Peyer's patch (tissue), 4 donors: ENCODE measurements around the gene SNORC. TPM values are rescaled to one million over a fixed set of nuclear protein-coding genes. Genes with fewer than 3 reads are reported as not detected.

Experiments
- DNase-seq, 3 donors: peaks; one replicate each; pipeline ENCODE4 v3.0.0-alpha.2; 2017 to 2019
- H3K27ac ChIP-seq, 4 donors: fragments of 200-600 bp; sonication (generic); one replicate each; pipeline ENCODE4 v1.5.1; 2016 to 2019
- H3K27me3 ChIP-seq, 2 donors: fragments of 200-600 bp; sonication (generic); one replicate each; pipeline ENCODE4 v1.5.1; 2019
- H3K36me3 ChIP-seq, 3 donors: fragments of 200-600 bp; sonication (generic); one replicate each; pipeline ENCODE4 v1.5.1; 2016 to 2019
- H3K4me1 ChIP-seq, 4 donors: fragments of 200-600 bp; sonication (generic); one replicate each; pipeline ENCODE4 v1.5.1; 2016 to 2019
- H3K4me3 ChIP-seq, 4 donors: fragments of 200-600 bp; sonication (generic); 1 replicate in 3 of 4; 2 replicates in 1 of 4; pipeline ENCODE4 v1.5.1; 2016 to 2019; ENCODE audit warnings: mild to moderate bottlenecking in 1 of 4
- H3K9me3 ChIP-seq, 4 donors: fragments of 200-600 bp; sonication (generic); one replicate each; pipeline ENCODE4 v1.5.1; 2016 to 2019; ENCODE audit warnings: mild to moderate bottlenecking in 1 of 4
- POLR2A ChIP-seq, 2 donors: fragments of 450-650 bp; IDR thresholded peaks; one replicate each; pipeline ENCODE4 v1.5.1; 2017; ENCODE audit warnings: antibody characterized with exemption in 2 of 2, mild to moderate bottlenecking in 2 of 2, moderate library complexity in 2 of 2
- total RNA-seq, 4 donors: library from RNA; depleted of rRNA; stranded (reverse); fragments of >200 nt; gene quantifications; one replicate each; pipeline ENCODE4 v1.1.0, GENCODE V29; 2016
- TF ChIP-seq, protein P1 (sequence below), 6 experiments: fragments of 450-650 bp in 4 of 6; fragments of 200-600 bp in 2 of 6; sonication (generic) in 1 of 6; IDR thresholded peaks; one replicate each; pipeline ENCODE4 v1.5.1; 2017 to 2019; ENCODE audit warnings: antibody characterized with exemption in 6 of 6, mild to moderate bottlenecking in 3 of 6, moderate library complexity in 1 of 6

Gene SNORC
- total RNA-seq, 4 donors from 2014 or later, result 3.5 to 9.7 (median 7.3) TPM

DNA sequence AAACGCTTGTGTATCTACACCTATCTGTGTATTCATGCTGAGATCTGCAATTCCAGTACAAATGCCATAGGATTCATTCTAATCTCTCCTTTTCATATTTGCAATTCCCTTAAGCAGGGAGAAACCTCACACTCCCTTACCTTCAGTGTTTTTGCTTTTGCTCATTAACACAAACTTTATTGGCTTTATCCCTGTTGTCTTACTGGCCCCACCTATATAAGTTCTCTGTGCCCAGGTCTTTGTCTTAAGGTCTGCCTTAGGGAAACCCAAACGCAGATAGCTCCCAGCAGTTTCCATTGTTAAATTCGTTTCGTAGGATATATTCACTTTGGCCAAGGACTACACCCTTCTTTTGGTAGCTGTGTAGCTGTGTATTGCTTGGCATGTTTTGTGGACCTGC lies 4.0 kb upstream of the SNORC start:
- Histone ChIP-seq H3K27ac (no peak overlapping the region), H3K4me1 (no peaks in the 10 kb centered on the region), H3K4me3 (no peak overlapping the region), H3K9me3 (no peaks in the 10 kb centered on the region), H3K36me3 (peaks cover 0 to 3% (median 0%) of the 10 kb centered on the region in 3 donors), H3K27me3 (no peaks in the 10 kb centered on the region)
- DNase-seq, result no peak
- TF ChIP-seq, protein P1, sequence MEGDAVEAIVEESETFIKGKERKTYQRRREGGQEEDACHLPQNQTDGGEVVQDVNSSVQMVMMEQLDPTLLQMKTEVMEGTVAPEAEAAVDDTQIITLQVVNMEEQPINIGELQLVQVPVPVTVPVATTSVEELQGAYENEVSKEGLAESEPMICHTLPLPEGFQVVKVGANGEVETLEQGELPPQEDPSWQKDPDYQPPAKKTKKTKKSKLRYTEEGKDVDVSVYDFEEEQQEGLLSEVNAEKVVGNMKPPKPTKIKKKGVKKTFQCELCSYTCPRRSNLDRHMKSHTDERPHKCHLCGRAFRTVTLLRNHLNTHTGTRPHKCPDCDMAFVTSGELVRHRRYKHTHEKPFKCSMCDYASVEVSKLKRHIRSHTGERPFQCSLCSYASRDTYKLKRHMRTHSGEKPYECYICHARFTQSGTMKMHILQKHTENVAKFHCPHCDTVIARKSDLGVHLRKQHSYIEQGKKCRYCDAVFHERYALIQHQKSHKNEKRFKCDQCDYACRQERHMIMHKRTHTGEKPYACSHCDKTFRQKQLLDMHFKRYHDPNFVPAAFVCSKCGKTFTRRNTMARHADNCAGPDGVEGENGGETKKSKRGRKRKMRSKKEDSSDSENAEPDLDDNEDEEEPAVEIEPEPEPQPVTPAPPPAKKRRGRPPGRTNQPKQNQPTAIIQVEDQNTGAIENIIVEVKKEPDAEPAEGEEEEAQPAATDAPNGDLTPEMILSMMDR (IDR thresholded peaks at IDR 0.05), result no peak
- TF ChIP-seq POLR2A (IDR thresholded peaks at IDR 0.05), result no peak

DNA sequence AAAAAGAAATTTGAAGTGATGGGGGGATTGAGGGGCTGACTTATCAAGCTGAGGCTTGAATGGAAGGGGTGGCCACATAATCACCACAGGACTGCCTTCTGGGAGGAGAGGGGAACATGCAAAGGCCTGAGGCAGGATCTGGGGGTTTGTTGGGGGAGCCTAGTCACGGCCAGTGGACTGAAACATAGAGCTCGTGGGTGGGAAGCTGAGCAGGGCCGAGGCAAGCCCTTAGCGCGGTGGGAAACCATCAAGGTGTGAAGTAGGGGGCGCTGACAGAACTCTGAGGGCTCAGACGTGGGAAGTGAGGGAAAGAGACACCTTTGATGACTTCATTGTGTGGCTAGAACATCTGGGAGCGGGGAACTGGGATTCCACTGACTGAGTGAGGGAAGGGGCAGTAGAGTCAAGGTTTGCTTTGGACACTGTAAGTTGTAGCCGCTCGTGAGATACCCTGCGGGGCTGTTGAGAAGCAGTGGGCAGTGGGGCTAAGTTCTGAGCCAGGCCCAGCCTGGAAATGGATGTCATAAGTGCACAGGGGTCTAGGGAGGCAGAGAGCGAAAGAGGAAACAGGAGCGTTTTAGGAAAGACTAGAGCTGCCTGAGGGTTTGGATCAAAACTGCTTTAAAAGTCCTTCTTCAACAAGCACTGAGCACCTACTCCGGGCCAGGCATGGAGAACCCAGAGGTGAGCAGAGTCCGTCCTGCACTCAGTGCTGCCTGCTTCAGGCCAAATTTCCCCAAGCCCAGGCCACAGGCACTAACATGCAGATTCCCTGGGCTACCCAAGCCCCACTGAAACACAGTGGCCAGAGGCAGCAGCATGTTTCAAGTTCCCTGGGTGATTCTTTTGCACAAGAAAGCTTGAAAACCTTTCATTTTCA lies 686 bp upstream of the SNORC start:
- H3K9me3 ChIP-seq, result no peaks in the 10 kb centered on the region
- no peaks in the 10 kb centered on the region for H3K27me3 ChIP-seq
- peaks cover 0 to 11% (median 3%) of the 10 kb centered on the region in 4 donors for H3K4me1 ChIP-seq
- peak in 2 of 3 donors; percentile 7 to 30 for DNase-seq
- H3K36me3 ChIP-seq, result no peaks in the 10 kb centered on the region
- H3K27ac ChIP-seq, result no peak overlapping the region
- no peak overlapping the region for H3K4me3 ChIP-seq
- TF ChIP-seq, protein P1 (IDR thresholded peaks at IDR 0.05), result no peak
- TF ChIP-seq POLR2A (IDR thresholded peaks at IDR 0.05), result no peak

DNA sequence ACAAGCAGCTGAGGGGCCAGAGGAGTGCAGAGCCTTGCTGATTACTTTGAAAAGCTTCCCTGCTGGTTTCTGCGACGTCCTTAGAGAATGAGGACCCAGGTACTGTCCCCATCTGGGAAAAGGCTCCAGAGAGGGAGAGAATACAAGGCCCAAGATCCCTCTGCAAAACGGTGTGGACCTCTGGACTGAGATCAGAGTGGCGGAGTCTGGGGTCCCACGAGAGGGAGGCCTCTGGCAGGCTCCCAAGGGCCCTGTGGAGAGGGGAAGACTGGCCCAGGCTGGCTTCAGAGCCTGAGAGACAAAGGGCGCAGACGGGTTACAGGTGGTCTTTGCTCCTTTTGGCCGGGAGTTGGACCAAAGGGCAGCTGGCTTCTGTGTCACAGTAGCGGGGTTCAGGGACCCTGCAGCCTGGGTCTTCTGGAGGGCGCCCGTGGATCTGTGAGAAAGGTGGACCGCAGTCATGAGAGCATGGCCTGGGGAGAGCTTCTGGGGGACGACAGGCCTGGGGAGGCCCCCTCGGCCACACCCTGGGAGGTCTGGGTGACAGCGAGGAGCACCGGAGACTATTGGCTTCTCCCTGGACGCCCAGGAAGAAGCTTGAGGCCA lies 805 bp downstream of the SNORC start:
- Histone ChIP-seq H3K9me3 (no peaks in the 10 kb centered on the region), H3K36me3 (no peaks in the 10 kb centered on the region), H3K27me3 (no peaks in the 10 kb centered on the region), H3K27ac (no peak overlapping the region), H3K4me3 (no peak overlapping the region), H3K4me1 (peaks cover 0 to 25% (median 5%) of the 10 kb centered on the region in 4 donors)
- no peak for TF ChIP-seq POLR2A (IDR thresholded peaks at IDR 0.05)
- TF ChIP-seq, protein P1 (IDR thresholded peaks at IDR 0.05), result no peak
- peak in 1 of 3 donors; percentile 42 for DNase-seq

DNA sequence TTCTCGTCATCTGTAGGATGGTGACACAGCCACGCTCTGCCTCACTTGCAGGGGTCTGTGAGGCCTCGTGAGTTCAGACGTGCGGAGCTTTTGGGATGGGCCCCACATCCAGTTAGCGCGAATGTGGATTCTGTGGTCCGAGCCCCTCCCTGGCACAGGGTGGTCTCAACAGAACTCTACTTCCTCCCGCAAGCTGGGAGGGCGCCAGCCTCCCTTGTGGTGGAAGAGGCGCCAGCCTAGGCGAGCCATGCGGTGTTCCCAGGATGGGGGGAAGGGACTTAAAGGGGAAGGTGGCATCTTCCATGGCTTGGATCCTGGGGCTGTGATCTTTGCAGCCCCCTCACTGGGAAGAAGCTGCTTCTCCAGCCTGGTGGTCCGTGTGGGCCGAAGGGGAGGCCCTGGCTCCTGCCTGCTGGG lies 1.4 kb downstream of the SNORC start:
- Histone ChIP-seq H3K27ac (no peak overlapping the region), H3K9me3 (no peaks in the 10 kb centered on the region), H3K4me1 (peaks cover 0 to 25% (median 7%) of the 10 kb centered on the region in 4 donors), H3K36me3 (no peaks in the 10 kb centered on the region), H3K27me3 (no peaks in the 10 kb centered on the region), H3K4me3 (no peak overlapping the region)
- DNase-seq, result peak in 1 of 3 donors; percentile 41
- TF ChIP-seq, protein P1 (IDR thresholded peaks at IDR 0.05), result no peak
- no peak for TF ChIP-seq POLR2A (IDR thresholded peaks at IDR 0.05)

DNA sequence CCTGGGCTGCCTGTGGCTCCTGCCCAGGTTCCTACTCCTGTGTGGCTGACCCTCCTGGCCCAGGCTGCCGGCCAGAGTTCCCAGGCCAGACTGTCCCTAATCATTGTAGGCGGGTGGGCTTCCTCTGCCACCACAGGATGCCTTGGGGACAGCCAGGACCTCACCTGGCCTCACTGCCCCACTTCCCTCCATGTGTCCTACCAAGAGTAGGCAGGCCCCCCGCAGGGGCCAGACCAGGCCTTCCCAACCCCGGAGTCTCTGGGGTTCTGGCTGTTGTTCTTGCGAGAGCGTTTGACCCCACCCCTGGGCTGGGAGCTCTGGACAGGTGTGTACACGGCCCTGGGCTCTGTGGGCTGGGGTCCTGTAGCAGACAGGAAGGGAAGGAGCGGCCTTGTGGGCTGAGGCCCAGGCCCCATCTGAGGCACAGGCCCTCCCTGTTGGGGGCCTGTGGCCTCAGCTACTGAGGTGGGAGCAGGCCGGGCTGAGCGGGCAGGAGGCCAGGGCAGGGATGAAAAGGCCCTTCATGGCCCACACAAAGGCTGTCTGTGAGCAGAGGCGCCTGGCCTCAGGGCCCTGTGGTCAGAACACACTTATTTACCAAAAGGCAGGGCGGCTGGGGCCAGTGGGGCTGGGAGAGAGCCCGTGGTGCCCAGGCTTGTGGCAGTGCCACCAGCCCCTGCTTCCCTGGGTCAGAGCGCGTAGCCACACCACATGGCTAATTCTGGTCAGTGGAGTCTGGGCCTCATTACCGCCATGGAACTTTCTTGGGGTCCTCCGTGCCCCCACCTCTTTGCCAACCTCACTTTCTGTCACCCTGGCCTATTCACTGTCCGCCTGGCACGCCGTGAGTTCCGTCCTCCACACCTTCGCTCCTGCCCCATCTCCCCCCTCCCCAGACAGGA lies 2.0 kb downstream of the SNORC start:
- Histone ChIP-seq H3K27ac (no peak overlapping the region), H3K36me3 (no peaks in the 10 kb centered on the region), H3K9me3 (no peaks in the 10 kb centered on the region), H3K4me3 (no peak overlapping the region), H3K4me1 (peaks cover 0 to 31% (median 10%) of the 10 kb centered on the region in 4 donors), H3K27me3 (no peaks in the 10 kb centered on the region)
- TF ChIP-seq, protein P1 (IDR thresholded peaks at IDR 0.05), result no peak
- no peak for TF ChIP-seq POLR2A (IDR thresholded peaks at IDR 0.05)
- peak in 2 of 3 donors; percentile 40 to 45 for DNase-seq
